HFFc6 (cell line): Measurements from ENCODE around the gene IFNAR2. TPM values are rescaled to one million over a fixed set of nuclear protein-coding genes. Genes with fewer than 3 reads are reported as not detected.

ENCODE experiments used
- DNase-seq: peaks from one replicate; pipeline ENCODE4 v3.0.0-alpha.2; 2018
- H3K27ac Mint-ChIP-seq: 2 replicates; pipeline ENCODE4 v1.8.0; 2020; ENCODE audit warnings: mild to moderate bottlenecking, mixed read lengths
- H3K27me3 Mint-ChIP-seq: 2 replicates; pipeline ENCODE4 v1.8.0; 2021; ENCODE audit warnings: mild to moderate bottlenecking, moderate library complexity, mixed read lengths; ENCODE audit not compliant: insufficient read depth
- H3K36me3 Mint-ChIP-seq: 2 replicates; pipeline ENCODE4 v1.8.0; 2021; ENCODE audit warnings: low read depth, mixed read lengths
- H3K4me1 Mint-ChIP-seq: 2 replicates; pipeline ENCODE4 v1.8.0; 2020; ENCODE audit warnings: low read depth, mixed read lengths
- H3K4me3 Mint-ChIP-seq: 2 replicates; pipeline ENCODE4 v1.8.0; 2020; ENCODE audit warnings: mild to moderate bottlenecking, moderate library complexity, mixed read lengths
- H3K9me3 Mint-ChIP-seq: 2 replicates; pipeline ENCODE4 v1.8.0; 2020; ENCODE audit warnings: mild to moderate bottlenecking, mixed read lengths
- total RNA-seq, 6 experiments: library from RNA; stranded (reverse); fragmentation: NEBNext Ultra II Directional; extraction: Animal tissue kit (Norgen Biotek cat#: 25700); gene quantifications; 2 replicates in 1 of 6; 3 replicates in 5 of 6; pipeline ENCODE4 v1.2.3, GENCODE V29; 2021
- TF ChIP-seq, protein P1 (sequence below): fragments of 200-600 bp; sonication (generic); IDR thresholded peaks from 2 replicates; pipeline ENCODE4 v1.5.0; 2021; ENCODE audit warnings: antibody characterized with exemption, mild to moderate bottlenecking

The IFNAR2 gene
- total RNA-seq, 6 experiments from 2014 or later = 8.0 to 14.6 (median 11.0) TPM

DNA sequence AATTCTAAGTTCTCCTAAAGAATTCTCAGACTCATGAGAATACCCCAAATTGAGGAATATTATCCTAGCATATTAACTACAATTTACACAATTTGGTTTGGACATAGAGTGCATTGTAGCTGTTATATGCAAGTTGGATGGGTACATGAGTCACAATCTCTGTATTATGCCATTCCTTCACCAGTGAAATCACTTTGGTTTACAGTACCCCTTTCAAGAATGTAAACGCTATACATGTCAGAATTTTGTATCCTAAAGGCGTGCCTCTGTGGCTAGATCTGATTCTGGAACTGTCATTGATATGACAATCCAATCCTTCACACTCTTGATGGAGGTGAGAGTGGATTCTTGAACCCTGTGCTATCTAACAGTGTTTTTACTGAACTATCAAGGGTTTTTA lies 29.7 kb downstream of the IFNAR2 start:
- peaks cover 2% of the 10 kb centered on the region for H3K27me3 Mint-ChIP-seq
- H3K27ac Mint-ChIP-seq = no peak overlapping the region
- no peak overlapping the region for H3K4me3 Mint-ChIP-seq
- H3K4me1 Mint-ChIP-seq = peaks cover 17% of the 10 kb centered on the region
- no peaks in the 10 kb centered on the region for H3K9me3 Mint-ChIP-seq
- peaks cover 14% of the 10 kb centered on the region for H3K36me3 Mint-ChIP-seq
- TF ChIP-seq, protein P1, sequence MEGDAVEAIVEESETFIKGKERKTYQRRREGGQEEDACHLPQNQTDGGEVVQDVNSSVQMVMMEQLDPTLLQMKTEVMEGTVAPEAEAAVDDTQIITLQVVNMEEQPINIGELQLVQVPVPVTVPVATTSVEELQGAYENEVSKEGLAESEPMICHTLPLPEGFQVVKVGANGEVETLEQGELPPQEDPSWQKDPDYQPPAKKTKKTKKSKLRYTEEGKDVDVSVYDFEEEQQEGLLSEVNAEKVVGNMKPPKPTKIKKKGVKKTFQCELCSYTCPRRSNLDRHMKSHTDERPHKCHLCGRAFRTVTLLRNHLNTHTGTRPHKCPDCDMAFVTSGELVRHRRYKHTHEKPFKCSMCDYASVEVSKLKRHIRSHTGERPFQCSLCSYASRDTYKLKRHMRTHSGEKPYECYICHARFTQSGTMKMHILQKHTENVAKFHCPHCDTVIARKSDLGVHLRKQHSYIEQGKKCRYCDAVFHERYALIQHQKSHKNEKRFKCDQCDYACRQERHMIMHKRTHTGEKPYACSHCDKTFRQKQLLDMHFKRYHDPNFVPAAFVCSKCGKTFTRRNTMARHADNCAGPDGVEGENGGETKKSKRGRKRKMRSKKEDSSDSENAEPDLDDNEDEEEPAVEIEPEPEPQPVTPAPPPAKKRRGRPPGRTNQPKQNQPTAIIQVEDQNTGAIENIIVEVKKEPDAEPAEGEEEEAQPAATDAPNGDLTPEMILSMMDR = no peak
- DNase-seq = no peak

GRCh38 chr21:33259995-33260394 lies 30.3 kb downstream of the IFNAR2 start:
- Mint-ChIP-seq H3K27ac (no peak overlapping the region), H3K4me1 (peaks cover 17% of the 10 kb centered on the region), H3K36me3 (peaks cover 14% of the 10 kb centered on the region), H3K9me3 (no peaks in the 10 kb centered on the region), H3K4me3 (no peak overlapping the region), H3K27me3 (peaks cover 2% of the 10 kb centered on the region)
- no peak for DNase-seq
- TF ChIP-seq, protein P1 = no peak

- peaks cover 27% of the 10 kb centered on the region for H3K4me1 Mint-ChIP-seq
- TF ChIP-seq, protein P1 = no peak
- peaks cover 12% of the 10 kb centered on the region for H3K36me3 Mint-ChIP-seq
- H3K4me3 Mint-ChIP-seq = no peak overlapping the region
- DNase-seq = peak; percentile 38
- no peak overlapping the region for H3K27ac Mint-ChIP-seq
- no peaks in the 10 kb centered on the region for H3K9me3 Mint-ChIP-seq
- peaks cover 5% of the 10 kb centered on the region for H3K27me3 Mint-ChIP-seq
These were observed 31.9 kb downstream of the IFNAR2 start for GRCh38 chr21:33261635-33262034.

GRCh38 chr21:33262921-33263320 lies 33.2 kb downstream of the IFNAR2 start:
- Mint-ChIP-seq H3K4me3 (no peak overlapping the region), H3K9me3 (no peaks in the 10 kb centered on the region), H3K27me3 (peaks cover 6% of the 10 kb centered on the region), H3K36me3 (no peaks in the 10 kb centered on the region), H3K4me1 (peaks cover 40% of the 10 kb centered on the region), H3K27ac (no peak overlapping the region)
- TF ChIP-seq, protein P1 = no peak
- no peak for DNase-seq

- Mint-ChIP-seq H3K9me3 (no peaks in the 10 kb centered on the region), H3K4me1 (peaks cover 33% of the 10 kb centered on the region), H3K27me3 (peaks cover 5% of the 10 kb centered on the region), H3K4me3 (no peak overlapping the region), H3K27ac (no peak overlapping the region), H3K36me3 (peaks cover 5% of the 10 kb centered on the region; the same call in 1 of the 2 replicates)
- no peak for DNase-seq
- TF ChIP-seq, protein P1 = no peak
These were observed 34.8 kb downstream of the IFNAR2 start for GRCh38 chr21:33264561-33264960.

- H3K4me1 Mint-ChIP-seq = peaks cover 27% of the 10 kb centered on the region
- no peak for DNase-seq
- H3K4me3 Mint-ChIP-seq = peak overlapping the region; percentile 95
- no peaks in the 10 kb centered on the region for H3K9me3 Mint-ChIP-seq
- TF ChIP-seq, protein P1 = no peak
- H3K36me3 Mint-ChIP-seq = peaks cover 5% of the 10 kb centered on the region; the same call in 1 of the 2 replicates
- H3K27ac Mint-ChIP-seq = peak overlapping the region; percentile 68
- H3K27me3 Mint-ChIP-seq = peaks cover 5% of the 10 kb centered on the region
These were observed 35.9 kb downstream of the IFNAR2 start for GRCh38 chr21:33265664-33266049.
